Liver (tissue), 10 donors: ENCODE data around the gene BICRA. TPM values are rescaled to one million over a fixed set of nuclear protein-coding genes. Genes with fewer than 3 reads are reported as not detected.

Source experiments
- DNase-seq: peaks from one replicate; pipeline ENCODE4 v3.0.0-alpha.2; 2017; ENCODE audit warnings: low spot score
- H3K27ac ChIP-seq, 2 donors: one replicate each; pipeline ENCODE4 v1.7.0; 2013; ENCODE audit warnings: inconsistent platforms in 2 of 2, low read length in 2 of 2, control low read depth in 1 of 2, low read depth in 1 of 2, mild to moderate bottlenecking in 1 of 2
- H3K27me3 ChIP-seq, 4 donors: one replicate each; pipeline versions ENCODE4 v1.6.1 to v1.7.0; 2013; ENCODE audit warnings: low read length in 3 of 4, inconsistent platforms in 1 of 4, mild to moderate bottlenecking in 1 of 4, moderate library complexity in 1 of 4; ENCODE audit not compliant: control insufficient read depth in 4 of 4, insufficient read depth in 4 of 4
- H3K36me3 ChIP-seq, 4 donors: one replicate each; pipeline versions ENCODE4 v1.6.1 to v1.7.0; 2013; ENCODE audit warnings: low read length in 3 of 4, mild to moderate bottlenecking in 3 of 4, low read depth in 1 of 4, moderate library complexity in 1 of 4; ENCODE audit not compliant: control insufficient read depth in 4 of 4, insufficient read depth in 3 of 4
- H3K4me1 ChIP-seq, 4 donors: one replicate each; pipeline versions ENCODE4 v1.6.1 to v1.7.0; 2013; ENCODE audit warnings: low read length in 3 of 4, mild to moderate bottlenecking in 3 of 4, moderate library complexity in 1 of 4; ENCODE audit not compliant: control insufficient read depth in 4 of 4, insufficient read depth in 4 of 4
- H3K4me3 ChIP-seq, 3 donors: one replicate each; pipeline versions ENCODE4 v1.6.1 to v1.7.0; 2013; ENCODE audit warnings: low read length in 3 of 3, control low read depth in 1 of 3, low read depth in 1 of 3, mild to moderate bottlenecking in 1 of 3
- H3K9ac ChIP-seq, 2 donors: one replicate each; pipeline ENCODE4 v1.7.0; 2013; ENCODE audit warnings: low read length in 2 of 2, mild to moderate bottlenecking in 2 of 2, moderate library complexity in 2 of 2, control low read depth in 1 of 2, low read depth in 1 of 2
- H3K9me3 ChIP-seq, 4 donors: one replicate each; pipeline versions ENCODE4 v1.6.1 to v1.7.0; 2013; ENCODE audit warnings: low read length in 3 of 4; ENCODE audit not compliant: control insufficient read depth in 4 of 4
- EGR1 ChIP-seq, 2 donors: IDR thresholded peaks; 2 replicates each; pipeline ENCODE4 v1.6.1; 2016 to 2018; ENCODE audit warnings: antibody characterized with exemption in 2 of 2, low read depth in 2 of 2
- FOXA1 ChIP-seq: IDR thresholded peaks from 2 replicates; pipeline ENCODE4 v1.6.1; 2016; ENCODE audit warnings: antibody characterized with exemption
- FOXA2 ChIP-seq: IDR thresholded peaks from 2 replicates; pipeline ENCODE4 v1.6.1; 2016; ENCODE audit warnings: antibody characterized with exemption
- GABPA ChIP-seq, 2 donors: IDR thresholded peaks in 1 of 2; conservative IDR thresholded peaks in 1 of 2; 2 replicates each; pipeline ENCODE4 v1.6.1; 2016; ENCODE audit warnings: antibody characterized with exemption in 2 of 2, mild to moderate bottlenecking in 1 of 2, moderate library complexity in 1 of 2
- JUND ChIP-seq, 2 donors: IDR thresholded peaks; 2 replicates each; pipeline ENCODE4 v1.6.1; 2016; ENCODE audit warnings: antibody characterized with exemption in 2 of 2
- NR2F2 ChIP-seq: IDR thresholded peaks from 2 replicates; pipeline ENCODE4 v1.6.1; 2016; ENCODE audit warnings: antibody characterized with exemption
- RAD21 ChIP-seq, 2 donors: IDR thresholded peaks; 2 replicates each; pipeline ENCODE4 v1.6.1; 2016; ENCODE audit warnings: antibody characterized with exemption in 2 of 2, mild to moderate bottlenecking in 2 of 2
- SP1 ChIP-seq: IDR thresholded peaks from 2 replicates; pipeline ENCODE4 v1.6.1; 2018; ENCODE audit warnings: antibody characterized with exemption, mild to moderate bottlenecking
- TAF1 ChIP-seq: conservative IDR thresholded peaks from 2 replicates; pipeline ENCODE4 v1.6.1; 2016; ENCODE audit warnings: antibody characterized with exemption, mild to moderate bottlenecking
- YY1 ChIP-seq: IDR thresholded peaks from 2 replicates; pipeline ENCODE4 v1.6.1; 2016; ENCODE audit warnings: antibody characterized with exemption, mild to moderate bottlenecking
- WGBS: extraction: QIAGEN DNeasy Blood & Tissue Kit; methylation state at CpG from one replicate; pipeline ENCODE4 v1.1.7; 2013; 5-methylcytosine and 5-hydroxymethylcytosine counted together
- polyA plus RNA-seq, 2 donors: library from polyadenylated mRNA; stranded (reverse) in 1 of 2; unstranded in 1 of 2; fragments of 200-250 nt in 1 of 2; fragments of >200 nt in 1 of 2; fragmentation: Nextera tagmentation in 1 of 2; extraction: Ambion mirVana in 1 of 2; gene quantifications; one replicate each; pipeline versions ENCODE4 v1.2.1 to v1.2.3, GENCODE V29; 2013 to 2015
- small RNA-seq: library from RNA; depleted of rRNA; stranded (forward); fragments of <200 nt; gene quantifications from one replicate; pipeline ENCODE3, GENCODE V24; 2014
- total RNA-seq, 2 donors: library from RNA; depleted of rRNA; stranded (reverse); fragments of >200 nt; gene quantifications; one replicate each; pipeline ENCODE4 v1.2.3, GENCODE V29; 2014
- TF ChIP-seq, protein P1 (sequence below): IDR thresholded peaks from 2 replicates; pipeline ENCODE4 v1.6.1; 2016; ENCODE audit warnings: antibody characterized with exemption
- donor health status: healthy.
- donor health status: healthy.
- donor health status: healthy.
- donor health status: healthy.
- donor health status: healthy.

The BICRA gene
- total and polyA plus RNA-seq, 4 donors = 0.63 to 8.9 (median 3.0) TPM

- TF ChIP-seq, protein P1, sequence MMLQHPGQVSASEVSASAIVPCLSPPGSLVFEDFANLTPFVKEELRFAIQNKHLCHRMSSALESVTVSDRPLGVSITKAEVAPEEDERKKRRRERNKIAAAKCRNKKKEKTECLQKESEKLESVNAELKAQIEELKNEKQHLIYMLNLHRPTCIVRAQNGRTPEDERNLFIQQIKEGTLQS = no peak
- TF ChIP-seq RAD21 (IDR thresholded peaks at IDR 0.05) (no peak), FOXA2 (no peak), GABPA (IDR thresholded peaks at IDR 0.05 in 1 of 2, conservative IDR thresholded peaks at IDR 0.05 in 1 of 2) (no peak), EGR1 (IDR thresholded peaks at IDR 0.05; ENCODE audit: low read depth in 2 of 2) (no peak), TAF1 (no peak), YY1 (no peak), SP1 (no peak)
Observed at GRCh38 chr19:47750752-47751151, 141.8 kb downstream of the BICRA start (continued).

GRCh38 chr19:47752440-47753211, 143.7 kb downstream of the BICRA start:
- H3K9ac ChIP-seq = no peak overlapping the region
- no peaks in the 10 kb centered on the region for H3K9me3 ChIP-seq
- no peak overlapping the region for H3K27ac ChIP-seq
- WGBS = 90% methylated on average over 27 of the region's 27 CpGs
- DNase-seq = no peak
- no peak overlapping the region for H3K4me3 ChIP-seq
- TF ChIP-seq FOXA1 (no peak), NR2F2 (no peak), JUND (IDR thresholded peaks at IDR 0.05) (no peak), YY1 (no peak), GABPA (IDR thresholded peaks at IDR 0.05 in 1 of 2, conservative IDR thresholded peaks at IDR 0.05 in 1 of 2) (no peak)
- peaks cover 37 to 74% (median 40%) of the 10 kb centered on the region in 4 donors for H3K36me3 ChIP-seq
- peaks cover 0 to 21% (median 16%) of the 10 kb centered on the region in 4 donors for H3K4me1 ChIP-seq
- no peaks in the 10 kb centered on the region for H3K27me3 ChIP-seq

Small RNA genes lying within 50 kb of the gene (small RNA-seq; reads per million reads assigned to genes)
- not detected for gene RN7SL322P

Other genes starting within 250 kb of the BICRA start
- 1 to 10 TPM in 1 of 2 donors, under 1 TPM in 1; 0.79 to 1.3 TPM for gene MEIS3, start 189.6 kb upstream of the BICRA start, total RNA-seq
- gene MEIS3, start 189.6 kb upstream of the BICRA start, polyA plus RNA-seq = under 1 TPM; 0.50 to 0.99 TPM
- gene SLC8A2, start 137.2 kb upstream of the BICRA start, total RNA-seq = under 1 TPM in 1 of 2 donors, not detected in 1; 0.25 TPM
- gene SLC8A2, start 137.2 kb upstream of the BICRA start, polyA plus RNA-seq = under 1 TPM in 1 of 2 donors, not detected in 1; 0.01 TPM
- 1 to 10 TPM; 2.3 to 3.6 TPM for gene KPTN, start 124.9 kb upstream of the BICRA start, total RNA-seq
- 1 to 10 TPM; 4.4 to 6.0 TPM for gene KPTN, start 124.9 kb upstream of the BICRA start, polyA plus RNA-seq
- 100 to 1,000 TPM in 1 of 2 donors, 10 to 100 TPM in 1; 73.4 to 116 TPM for gene NAPA, start 94.1 kb upstream of the BICRA start, total RNA-seq
- 100 to 1,000 TPM; 125 to 132 TPM for gene NAPA, start 94.1 kb upstream of the BICRA start, polyA plus RNA-seq
- gene ZNF541, start 36.0 kb upstream of the BICRA start, total RNA-seq = under 1 TPM; 0.05 to 0.08 TPM
- under 1 TPM in 1 of 2 donors, not detected in 1; 0.09 TPM for gene ZNF541, start 36.0 kb upstream of the BICRA start, polyA plus RNA-seq
- 1 to 10 TPM; 3.2 to 6.2 TPM for gene EHD2, start 104.3 kb downstream of the BICRA start, total RNA-seq
- gene EHD2, start 104.3 kb downstream of the BICRA start, polyA plus RNA-seq = 1 to 10 TPM; 5.5 to 7.9 TPM
- gene NOP53, start 136.4 kb downstream of the BICRA start, total RNA-seq = 10 to 100 TPM; 38.3 to 38.9 TPM
- gene NOP53, start 136.4 kb downstream of the BICRA start, polyA plus RNA-seq = 10 to 100 TPM; 25.8 to 85.5 TPM
- gene SELENOW, start 169.6 kb downstream of the BICRA start, total RNA-seq = 10 to 100 TPM; 28.2 to 50.0 TPM
- gene SELENOW, start 169.6 kb downstream of the BICRA start, polyA plus RNA-seq = 100 to 1,000 TPM in 1 of 2 donors, 10 to 100 TPM in 1; 84.8 to 102 TPM
- not detected for gene TPRX1, start 195.4 kb downstream of the BICRA start, total RNA-seq
- not detected for gene TPRX1, start 195.4 kb downstream of the BICRA start, polyA plus RNA-seq
- gene CRX, start 212.8 kb downstream of the BICRA start, total RNA-seq = not detected
- gene CRX, start 212.8 kb downstream of the BICRA start, polyA plus RNA-seq = under 1 TPM in 1 of 2 donors, not detected in 1; 0.04 TPM